NK-92 (cell line): ENCODE measurements around the gene SLC4A3.
"Not testable (repeated sequence)": the region's sequence is repeated elsewhere in the genome, so short reads cannot be mapped to it uniquely, and the experiment has no call there.

Source experiments
- DNase-seq: peaks from one replicate; lab custom pipeline; 2025; ENCODE audit not compliant: unreplicated experiment; lab: John Stamatoyannopoulos, UW

The SLC4A3 gene

DNA sequence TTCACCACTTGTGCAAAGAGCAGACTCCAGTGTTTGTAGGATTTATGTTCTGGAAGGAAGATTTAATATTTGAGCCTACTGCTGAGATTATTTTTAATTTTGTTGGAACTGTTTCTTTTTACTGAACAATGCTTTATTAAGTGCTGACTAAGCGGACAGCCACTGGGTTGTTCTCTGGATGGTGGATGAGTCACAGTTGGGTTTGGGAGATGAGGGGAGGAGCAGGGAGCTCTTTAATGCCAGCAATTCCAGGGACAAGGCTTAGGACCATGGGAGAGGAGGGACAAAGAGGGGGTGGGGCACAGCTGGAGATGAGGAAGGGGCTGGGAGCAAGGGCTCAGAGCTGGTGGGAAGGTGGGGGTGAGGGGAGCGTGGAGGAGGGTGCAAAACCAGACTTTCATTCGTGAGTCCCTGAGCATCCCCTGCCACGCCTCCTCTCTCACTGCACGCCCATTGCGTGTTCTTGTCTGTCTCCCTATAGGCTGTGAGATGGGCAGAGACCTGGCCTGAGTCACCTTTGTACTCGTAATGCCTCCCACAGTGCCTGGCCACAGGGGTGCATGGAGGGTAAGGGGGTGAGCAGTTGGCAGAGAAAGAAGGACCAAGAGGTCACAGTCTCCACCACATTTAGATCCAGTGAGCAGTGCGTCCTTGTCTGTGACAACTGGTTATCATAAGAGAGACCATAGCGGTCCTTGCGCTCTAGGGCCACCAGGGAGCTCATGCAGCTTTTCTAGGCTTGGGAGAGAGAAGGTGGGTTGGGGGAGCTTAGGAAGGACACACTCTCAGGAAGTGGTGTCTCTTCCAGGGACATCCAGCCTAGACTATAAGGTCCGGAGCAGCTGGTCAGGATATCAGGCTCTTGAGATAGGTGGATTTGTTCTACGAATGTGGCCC lies 18.4 kb downstream of the SLC4A3 start:
- DNase-seq: no peak

DNA sequence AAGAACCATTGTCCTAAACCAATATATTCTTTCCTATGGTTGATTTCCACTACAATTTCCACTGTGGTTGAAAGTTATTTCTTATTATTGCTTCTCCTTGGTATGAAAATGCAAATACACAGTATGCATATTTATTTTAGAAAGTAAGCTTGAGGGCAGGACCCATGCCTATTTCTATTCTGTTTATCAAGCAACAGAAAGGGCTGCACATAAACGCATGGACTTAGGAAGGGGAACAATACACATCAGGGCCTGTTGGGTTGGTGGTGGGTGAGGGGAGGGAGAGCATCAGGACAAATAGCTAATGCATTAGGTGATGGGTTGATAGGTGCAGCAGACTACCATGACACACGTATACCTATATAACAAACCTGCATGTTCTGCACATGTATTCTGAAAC lies 20.7 kb downstream of the SLC4A3 start:
- no peak for DNase-seq

DNA sequence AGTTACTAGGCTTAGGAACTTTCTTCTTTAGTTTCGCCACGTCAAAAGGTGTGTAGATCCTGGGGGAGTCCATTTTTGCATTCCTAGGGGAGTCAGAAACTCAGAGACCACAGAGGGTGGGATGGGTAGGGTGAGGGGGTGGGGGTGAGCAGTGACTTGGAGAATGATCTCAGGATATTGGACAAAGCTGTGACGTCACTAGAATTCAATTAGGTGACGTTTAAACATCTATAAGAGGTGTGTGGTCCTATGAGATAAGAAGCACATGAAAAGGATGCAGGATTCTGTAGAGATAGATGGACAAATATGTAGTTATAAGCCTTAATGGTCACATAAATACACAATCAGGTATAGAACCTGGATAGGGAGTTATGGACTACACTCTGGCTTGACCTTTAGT lies 21.5 kb downstream of the SLC4A3 start:
- DNase-seq: no peak

DNA sequence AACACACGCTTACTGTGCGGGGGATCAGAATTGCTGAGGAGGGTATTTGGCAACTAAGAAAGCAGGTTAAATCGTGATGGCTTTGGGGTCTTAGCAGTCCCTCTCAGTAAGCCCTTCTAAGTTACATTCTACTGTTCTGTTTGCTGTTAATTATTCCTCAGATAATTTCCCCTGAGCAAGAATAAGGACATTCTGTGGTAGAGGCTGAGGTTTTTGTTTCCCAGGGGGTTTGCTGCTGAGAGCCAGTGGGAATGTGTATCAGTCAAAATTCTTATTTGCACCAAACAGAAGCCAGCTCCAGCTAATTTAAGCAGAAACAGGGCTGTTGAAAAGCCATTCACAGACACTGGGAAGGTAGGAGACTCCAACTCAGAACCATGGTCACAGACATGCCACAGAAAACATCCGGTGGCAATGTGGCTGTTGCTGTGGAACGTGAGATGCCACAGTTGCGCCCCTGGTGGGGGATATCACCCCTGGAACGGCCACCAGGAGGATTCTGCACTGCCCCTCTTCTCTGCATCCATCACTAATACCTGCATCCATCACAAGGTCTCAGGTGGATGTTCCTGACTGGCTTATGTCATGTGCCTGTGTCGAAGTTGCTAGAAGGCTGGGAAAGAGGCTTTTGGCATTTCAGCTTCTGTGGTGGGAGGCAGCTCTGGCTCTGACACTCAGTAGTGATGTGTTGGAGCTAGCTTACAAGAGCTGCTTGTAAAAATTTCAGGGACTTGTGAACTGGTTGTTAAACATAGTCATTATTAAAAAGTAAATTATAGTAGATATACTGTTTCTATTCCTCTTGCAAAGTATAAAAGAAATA lies 23.2 kb downstream of the SLC4A3 start:
- no peak for DNase-seq

DNA sequence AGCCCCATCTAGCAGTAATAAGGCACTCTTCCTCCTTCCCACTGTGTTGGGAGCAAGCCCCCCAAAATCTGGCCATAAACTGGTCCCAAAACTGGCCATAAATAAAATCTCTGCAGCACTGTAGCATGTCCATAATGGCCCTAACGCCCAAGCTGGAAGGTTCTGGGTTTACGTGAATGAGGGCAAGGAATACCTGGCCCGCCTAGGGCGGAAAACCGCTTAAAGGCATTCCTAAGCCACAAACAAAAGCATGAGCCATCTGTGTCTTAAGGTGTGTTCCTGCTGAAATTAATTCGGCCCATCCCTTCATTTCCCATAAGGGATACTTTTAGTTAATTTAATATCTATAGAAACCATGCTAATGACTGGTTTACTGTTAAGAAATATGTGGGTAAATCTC lies 24.2 kb downstream of the SLC4A3 start:
- DNase-seq: not testable (repeated sequence)

DNA sequence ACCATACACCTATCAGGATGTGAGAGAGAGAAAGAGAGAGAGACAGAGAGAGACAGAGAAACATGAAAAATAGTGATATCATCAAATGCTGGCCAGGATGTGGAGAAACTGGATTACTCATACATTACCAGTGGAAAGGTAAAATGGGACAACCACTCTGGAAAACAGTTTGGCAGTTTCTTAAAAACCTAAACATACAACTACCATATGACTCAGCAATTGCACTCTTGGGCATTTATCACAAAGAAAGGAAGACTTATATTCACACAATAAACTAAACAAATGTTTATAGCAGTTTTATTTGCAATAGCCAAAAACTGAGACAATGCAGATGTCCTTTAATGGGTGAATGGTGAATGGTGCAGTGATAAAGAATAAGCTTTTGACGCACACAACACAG lies 29.1 kb downstream of the SLC4A3 start:
- DNase-seq: no peak

DNA sequence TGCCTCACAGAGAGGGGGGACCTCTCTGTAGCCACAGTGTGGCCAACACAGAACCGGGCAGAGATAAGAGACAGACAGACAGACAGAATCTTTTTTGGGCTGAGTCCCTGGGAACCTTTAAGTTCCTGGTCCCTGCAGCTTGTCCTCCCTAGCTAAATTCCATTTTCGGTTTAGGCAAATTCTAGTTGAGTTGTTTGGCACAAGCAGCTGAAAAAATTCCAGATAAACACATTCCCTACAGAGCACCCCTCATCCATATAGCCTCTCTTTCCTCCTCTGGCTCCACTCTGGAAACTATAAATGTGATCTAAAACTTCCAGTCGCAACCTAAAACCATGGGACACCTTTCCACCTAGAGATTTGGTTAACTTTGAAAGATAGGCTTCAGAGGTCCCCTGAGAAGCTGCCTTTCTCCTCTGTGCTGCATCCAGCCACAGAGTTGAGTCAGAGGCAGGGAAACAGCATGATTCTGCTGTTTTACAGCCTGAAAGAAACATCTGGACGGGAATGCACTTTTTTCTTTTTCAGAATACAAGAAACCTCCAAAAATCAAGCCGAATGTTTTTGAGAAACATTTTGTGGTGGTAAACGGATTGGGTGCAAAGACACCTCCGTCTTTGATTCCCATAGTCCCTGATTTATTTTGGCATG lies 30.9 kb downstream of the SLC4A3 start:
- DNase-seq: no peak

DNA sequence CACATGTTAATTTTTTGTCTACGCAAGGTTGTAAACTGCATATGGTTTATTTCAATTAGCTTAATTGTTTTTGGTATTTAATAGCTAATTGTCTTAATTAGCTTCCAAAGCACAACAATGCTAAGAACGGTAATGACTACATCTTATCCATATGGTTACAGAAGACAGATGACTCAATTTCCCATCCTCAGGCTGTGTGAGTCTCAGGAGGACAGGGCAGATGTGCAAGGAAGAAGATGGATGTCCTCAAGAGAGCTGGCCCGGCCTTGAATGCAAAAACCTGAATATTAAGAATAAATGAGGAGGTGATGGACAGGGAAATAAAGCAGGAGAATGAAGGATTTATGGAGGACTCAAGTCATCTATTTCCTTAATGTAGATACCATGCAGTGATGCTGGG lies 31.4 kb downstream of the SLC4A3 start:
- DNase-seq: no peak

DNA sequence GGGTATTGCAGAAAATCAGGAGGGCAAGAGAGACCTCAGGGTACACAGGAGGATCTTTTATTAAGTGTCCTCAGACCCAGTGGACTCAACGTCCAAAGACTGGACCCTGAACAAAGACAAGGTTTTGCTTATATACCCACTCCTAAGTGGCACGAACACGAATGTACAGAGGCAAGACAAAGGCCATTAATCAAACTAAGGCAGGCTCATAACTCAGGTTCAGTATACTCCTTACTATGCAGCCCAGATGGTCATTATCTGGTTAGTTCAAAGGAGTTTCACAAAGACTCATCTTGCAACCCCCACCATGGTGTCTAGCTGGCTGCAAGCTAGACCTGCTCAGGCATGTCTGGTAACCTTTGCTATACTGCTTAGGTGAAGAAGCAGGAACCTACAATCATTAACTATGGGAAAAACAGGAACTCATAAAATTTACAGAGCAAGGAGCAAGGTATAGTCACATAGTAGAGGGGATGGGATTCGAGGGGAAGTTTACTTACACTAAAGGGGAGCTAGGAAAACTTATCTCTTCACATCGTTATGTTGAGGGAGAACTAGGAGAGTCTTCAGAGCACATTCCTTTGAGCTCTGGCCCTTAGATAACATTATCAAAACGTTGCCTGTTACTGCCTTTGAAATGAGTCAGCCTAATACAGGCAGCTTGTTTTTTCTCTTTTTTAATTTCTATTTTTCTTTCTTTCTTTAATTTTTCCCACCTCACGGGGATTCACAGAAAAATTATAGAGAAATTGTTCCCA lies 33.9 kb downstream of the SLC4A3 start:
- DNase-seq: no peak

DNA sequence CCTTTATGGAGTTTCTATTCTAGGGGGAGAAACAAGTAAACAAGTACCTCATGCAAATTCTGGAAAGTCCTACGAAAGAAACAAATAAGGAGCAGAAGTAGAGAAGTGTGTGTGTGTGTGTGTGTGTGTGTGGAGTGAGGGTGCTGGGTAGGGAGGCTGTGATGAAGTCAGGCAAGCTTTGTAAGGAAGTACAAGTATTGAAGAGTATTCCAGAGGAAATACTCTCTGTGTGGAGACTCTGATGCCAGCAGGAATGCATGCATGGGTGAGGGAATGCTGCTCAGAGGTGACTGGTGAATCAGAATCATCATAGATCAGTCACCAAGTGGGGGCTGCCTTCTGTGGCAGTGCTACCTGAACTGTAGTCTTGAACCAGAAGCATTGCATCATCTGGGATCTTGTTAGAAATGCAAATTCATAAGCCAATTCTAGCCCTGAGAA lies 34.5 kb downstream of the SLC4A3 start:
- DNase-seq: no peak

DNA sequence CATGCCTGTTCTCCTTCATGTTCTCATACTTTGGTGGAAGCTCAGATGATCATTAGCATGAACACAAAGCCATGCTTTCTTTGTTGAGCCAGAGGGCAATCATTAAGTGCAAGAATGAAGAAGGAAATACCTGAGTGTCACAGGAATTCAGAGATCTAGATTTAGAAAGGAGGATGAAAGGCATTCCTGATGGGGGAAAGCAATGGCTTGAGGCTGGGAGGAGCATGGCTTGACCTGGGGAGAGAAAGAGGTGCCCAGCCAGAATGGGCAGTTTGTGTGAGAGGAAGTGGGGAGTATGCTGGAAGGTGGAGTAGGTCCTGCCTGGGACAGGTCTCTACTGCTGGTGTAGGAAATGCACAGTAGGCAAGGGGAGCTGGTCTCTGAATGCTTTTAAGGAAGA lies 35.1 kb downstream of the SLC4A3 start:
- no peak for DNase-seq

DNA sequence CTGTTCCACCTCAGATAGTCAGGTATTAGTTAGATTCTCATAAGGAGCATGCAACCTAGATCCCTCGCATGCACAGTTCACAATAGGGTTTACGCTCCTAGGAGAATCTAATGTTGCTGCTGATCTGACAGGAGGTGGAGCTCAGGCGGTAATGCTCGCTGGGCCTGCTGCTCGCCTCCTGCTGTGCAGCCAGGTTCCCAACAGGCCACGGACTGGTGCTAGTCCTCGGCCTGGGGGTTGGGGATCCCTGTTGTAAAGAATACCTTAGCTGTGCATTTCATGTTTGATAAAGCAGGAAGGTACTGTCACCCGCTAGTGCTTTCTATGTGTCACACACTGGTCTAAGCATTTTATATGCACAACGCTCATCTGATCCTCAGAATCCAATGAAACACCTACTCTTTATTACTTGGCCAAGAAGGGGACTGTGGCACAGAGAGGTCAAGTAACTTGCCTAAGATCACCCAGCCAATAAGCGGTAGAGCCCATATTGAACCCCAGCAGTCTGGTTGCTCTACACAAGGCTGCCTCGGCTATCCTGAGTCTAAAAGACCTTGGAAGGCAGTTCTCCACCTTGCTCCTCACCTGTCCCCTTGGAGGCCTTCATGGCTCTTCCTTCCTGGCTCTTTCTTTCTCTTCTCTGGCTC lies 35.8 kb downstream of the SLC4A3 start:
- DNase-seq: no peak

DNA sequence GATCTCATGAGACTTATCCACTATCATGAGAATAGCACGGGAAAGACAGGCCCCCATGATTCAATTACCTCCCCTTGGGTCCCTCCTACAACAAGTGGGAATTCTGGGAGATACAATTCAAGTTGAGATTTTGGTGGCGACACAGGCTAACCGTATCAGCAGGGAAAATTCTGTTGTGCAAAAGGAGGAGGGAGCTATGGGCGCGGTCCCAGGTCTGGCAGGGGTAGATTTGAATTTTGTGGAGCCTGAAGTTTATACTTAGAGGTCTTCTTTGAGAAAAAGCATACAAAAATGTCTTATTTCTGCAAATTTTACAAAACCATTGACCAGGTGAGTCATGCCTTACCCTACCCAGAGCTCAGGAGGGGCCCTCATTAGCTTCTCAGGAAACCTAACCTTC lies 36.6 kb downstream of the SLC4A3 start:
- no peak for DNase-seq

DNA sequence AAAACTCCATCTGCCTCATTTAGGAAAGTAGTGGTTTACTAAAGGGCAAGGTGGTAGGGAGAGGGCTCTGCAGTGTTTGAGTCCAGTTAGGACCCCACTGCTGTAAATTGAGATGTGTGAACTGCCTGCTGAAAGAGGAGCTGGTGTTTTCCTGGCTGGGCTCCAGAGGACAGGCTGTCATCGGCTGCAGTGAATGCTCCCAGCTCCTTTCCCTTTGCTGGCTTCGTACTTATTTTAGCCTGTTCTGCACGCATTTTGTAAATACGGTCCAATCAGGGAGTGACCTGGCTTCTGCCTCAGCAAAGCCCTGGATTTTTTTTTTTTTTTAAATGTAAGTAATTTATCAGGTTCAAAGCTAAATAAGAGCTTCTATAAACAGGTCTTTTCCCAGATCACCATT lies 37.5 kb downstream of the SLC4A3 start:
- no peak for DNase-seq

DNA sequence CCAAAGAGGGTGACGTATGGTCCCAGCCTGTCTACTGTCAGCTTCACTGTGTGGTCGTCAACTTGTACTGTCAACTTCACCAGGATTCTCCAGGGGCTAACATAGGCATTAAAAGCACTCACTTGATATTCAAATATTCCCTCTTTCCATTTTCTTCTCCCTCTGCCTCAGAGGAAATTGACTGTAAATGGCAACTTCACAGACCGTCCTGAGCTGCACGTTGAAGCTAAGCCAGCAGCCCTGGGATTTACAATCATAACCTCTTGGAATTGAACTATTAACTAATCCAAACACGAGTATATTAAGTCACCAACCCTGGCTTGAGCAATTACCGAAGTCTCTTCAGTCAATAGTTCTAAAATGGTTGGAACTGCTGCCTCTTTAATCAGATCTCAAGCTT lies 38.5 kb downstream of the SLC4A3 start:
- DNase-seq: no peak

DNA sequence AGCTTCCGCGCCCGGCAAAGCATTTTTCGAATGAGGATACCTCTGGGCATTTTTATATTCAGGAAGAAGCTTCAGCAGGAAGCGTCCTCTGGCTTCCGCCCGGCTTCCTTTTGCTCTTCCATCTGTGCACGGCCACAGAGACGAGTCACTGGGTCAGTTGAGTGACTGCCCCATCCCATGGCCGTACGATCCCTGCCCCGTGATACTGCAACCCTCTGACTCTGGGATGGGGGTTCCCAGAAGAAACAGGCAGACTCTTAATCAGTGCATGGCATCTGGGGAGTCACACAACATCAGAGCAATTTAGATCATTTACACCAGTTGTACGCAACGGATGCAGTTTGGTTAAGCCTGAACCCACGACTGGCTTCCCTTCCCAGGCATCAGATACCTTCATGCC lies 40.9 kb downstream of the SLC4A3 start:
- no peak for DNase-seq

DNA sequence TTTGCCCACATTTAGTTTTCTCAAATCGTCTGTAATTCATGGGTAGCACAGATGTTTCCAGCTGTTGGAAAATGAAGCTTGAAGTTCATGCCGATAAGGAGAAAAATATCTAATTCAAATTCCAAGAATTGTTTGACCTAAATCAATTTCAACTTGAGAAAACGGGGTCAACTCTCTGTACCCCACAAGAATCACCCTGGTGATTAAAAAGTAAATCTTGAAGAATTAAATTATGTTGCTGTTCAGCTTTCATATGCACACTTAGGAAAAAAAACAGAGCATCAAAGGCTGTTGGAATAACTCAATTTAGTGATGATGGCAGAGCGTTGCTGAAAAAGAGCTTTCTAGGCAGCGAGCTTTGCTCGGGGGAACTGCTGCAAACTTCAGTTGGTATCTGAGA lies 43.0 kb downstream of the SLC4A3 start:
- DNase-seq: no peak

DNA sequence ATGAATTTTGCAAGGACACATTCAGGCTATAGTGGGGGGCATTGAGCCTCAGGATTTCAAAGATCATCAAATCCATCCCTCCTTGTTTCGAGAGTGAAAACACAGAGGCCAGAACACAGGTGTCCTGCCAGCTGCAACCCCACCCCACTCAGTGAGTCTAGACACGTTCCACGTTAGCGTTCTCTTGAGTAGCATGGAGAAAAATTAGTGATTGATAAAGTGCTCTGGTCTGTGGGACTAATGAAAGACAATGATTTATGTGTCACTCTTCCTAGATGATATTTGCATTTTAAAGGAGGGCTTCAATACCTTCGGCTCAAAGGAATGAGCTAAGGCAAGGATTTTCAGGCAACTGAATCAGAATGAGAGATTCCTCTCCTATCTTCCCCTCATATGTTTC lies 43.8 kb downstream of the SLC4A3 start:
- DNase-seq: no peak

DNA sequence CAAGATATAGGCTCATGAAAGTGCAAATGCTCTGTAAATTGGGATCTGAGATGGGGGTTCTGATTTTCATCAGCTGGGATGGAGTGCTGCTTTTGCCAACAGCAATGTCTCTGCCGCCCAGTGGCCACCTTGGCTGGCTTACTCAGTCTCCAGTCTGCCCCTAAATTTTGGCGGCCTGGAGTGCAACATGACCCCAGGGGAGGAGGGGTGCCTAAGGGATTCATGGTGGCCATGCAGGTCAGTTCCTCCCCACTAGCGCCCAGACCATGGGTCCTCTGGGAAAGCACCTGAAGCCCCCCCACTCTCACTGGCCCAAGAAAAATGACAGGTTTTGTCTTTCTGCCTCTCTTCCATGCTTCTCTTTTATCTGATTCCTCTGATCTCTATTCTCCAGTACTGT lies 45.0 kb downstream of the SLC4A3 start:
- DNase-seq: no peak

DNA sequence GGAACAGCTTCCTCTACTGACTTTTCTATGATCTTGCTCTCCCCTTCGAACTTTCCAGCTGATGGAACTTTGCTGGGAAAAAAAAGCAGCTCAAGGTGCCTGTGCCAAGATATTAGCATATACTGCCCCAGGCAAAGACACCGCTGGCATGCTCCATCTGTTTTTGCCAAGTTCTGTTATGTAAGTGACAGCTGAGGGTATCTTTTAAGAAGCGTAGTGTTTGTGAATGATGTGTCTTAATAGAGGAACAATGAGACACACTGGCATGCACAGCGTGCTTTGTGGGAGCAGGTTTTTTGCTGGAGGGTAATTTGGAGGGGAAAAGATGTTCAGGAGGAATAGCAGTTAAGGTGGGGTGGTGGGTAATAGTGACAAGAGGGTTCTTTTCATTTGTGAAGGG lies 47.8 kb downstream of the SLC4A3 start:
- DNase-seq: no peak

DNA sequence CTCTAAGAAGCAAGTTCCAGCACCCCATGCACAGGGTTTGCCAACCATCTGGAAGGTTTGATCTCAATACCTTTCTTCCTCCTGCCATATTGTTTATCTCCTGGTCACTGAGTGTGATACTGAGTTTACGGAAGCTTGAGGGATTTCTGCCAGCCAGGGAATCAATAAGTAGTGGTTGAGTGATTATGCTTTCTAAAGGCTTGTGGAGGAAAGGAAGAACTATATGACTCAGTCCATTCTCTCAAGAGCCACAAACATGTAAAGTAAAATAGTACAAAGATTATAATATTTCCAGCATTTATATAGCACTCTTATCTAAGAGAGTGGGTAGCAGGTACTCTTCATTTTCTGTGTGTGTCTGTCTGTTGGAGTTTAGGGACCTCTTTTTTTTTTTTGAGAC lies 49.2 kb downstream of the SLC4A3 start:
- DNase-seq: no peak
